Endothelial cell of hepatic sinusoid (primary cell): Measurements from ENCODE around the gene SLC8A2.
"Not testable (repeated sequence)": the region's sequence is repeated elsewhere in the genome, so short reads cannot be mapped to it uniquely, and the experiment has no call there.

Experiments used
- in situ Hi-C: cut with HindIII; loops from 2 replicates; pipeline ENCODE4 v1.10.0; 2017; ENCODE audit warnings: low sequenced_read_pairs

The SLC8A2 gene

GRCh38 chr19:47415953-47416642 is 55.6 kb downstream of the SLC8A2 start:
- in situ Hi-C loops: no loop called here

DNA sequence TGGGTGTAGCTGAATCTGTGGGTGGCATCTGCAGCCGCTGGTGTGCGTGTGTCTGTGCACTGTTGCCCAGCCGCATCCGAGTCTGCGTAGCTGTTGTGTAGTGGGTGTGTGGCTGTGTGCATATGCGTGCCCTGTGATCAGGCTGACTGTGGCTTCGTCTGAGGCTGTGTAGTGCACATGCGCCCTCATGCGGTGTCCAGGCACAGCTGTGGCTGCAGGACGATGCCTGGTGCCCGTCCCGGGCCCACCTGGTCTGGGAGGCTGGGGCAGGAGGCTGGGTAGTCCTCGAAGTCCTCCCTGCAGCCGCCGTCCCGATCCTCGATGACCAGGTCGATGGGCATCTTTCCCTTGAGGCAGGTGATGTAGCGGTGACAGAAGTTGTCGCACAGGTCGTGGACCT is 57.2 kb downstream of the SLC8A2 start:
- in situ Hi-C loops: no loop called here

DNA sequence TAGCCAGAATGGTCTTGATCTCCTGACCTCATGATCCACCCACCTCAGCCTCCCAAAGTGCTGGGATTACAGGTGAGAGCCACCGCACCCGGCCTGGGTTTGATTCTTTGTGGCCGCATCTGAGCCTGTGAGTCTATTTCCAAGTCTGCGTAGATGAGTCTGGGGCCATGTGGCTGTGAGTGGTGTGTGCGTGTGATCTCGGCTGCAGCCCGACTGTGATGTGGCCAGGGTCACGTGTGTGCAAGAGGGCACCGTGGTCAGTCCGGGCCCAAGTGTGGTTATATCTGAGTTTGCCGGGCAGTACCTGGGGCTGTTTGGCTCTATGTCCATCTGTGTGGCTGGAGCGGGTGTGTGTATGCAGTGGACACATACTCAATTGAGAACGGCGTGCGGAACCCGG is 57.8 kb downstream of the SLC8A2 start:
- in situ Hi-C loops: no loop called here

DNA sequence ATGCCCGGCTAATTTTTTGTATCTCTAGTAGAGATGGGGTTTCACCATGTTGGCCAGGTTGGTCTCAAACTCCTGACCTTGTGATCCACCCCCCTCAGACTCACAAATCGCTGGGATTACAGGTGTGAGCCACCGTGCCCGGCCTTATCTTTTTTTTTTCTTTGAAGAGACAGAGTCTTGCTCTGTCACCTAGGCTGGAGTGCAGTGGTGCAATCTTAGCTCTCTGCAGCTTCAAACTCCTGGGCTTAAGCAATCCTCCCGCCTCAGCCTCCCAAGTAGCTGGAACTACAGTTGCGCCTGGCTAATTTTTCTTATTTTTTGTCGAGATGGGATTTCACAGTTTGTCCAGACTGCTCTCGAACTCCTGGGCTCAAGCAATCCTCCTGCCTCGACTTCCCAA is 60.0 kb downstream of the SLC8A2 start:
- in situ Hi-C loops: not testable (repeated sequence)

- in situ Hi-C loops: no loop called here
These were observed 60.6 kb downstream of the SLC8A2 start for GRCh38 chr19:47411101-47411500.

GRCh38 chr19:47408156-47408938 is 63.3 kb downstream of the SLC8A2 start:
- in situ Hi-C loops: no loop called here

DNA sequence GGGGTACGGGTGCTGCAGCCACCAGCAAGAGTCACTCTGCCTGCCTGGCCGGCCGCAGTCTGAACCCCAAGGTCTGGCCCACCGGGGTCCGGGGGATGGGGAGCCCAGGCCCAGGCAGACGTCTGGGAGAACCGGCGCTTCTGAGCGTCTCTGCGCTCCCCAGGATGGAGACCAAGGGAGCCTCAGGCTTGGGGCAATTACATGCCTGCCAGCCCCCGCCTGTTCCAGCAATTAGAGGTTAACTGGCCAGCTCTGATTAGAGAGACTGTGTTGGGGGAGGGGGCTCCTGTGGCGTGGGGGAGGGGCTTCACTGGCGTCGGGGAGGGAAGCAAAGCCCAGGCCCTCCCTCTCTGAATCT is 64.3 kb downstream of the SLC8A2 start:
- in situ Hi-C loops: no loop called here

GRCh38 chr19:47406711-47407416 is 64.8 kb downstream of the SLC8A2 start:
- in situ Hi-C loops: no loop called here

- in situ Hi-C loops: no loop called here
These were observed 65.8 kb downstream of the SLC8A2 start for GRCh38 chr19:47405854-47406417.

- in situ Hi-C loops: no loop called here
These were observed 66.5 kb downstream of the SLC8A2 start for GRCh38 chr19:47405197-47405550.

GRCh38 chr19:47404334-47405196 is 67.1 kb downstream of the SLC8A2 start:
- in situ Hi-C loops: no loop called here

GRCh38 chr19:47402504-47402903 is 69.2 kb downstream of the SLC8A2 start:
- in situ Hi-C loops: no loop called here

- in situ Hi-C loops: no loop called here
These were observed 72.7 kb downstream of the SLC8A2 start for GRCh38 chr19:47398707-47399597.

GRCh38 chr19:47391510-47392223 is 80.0 kb downstream of the SLC8A2 start:
- in situ Hi-C loops: no loop called here

DNA sequence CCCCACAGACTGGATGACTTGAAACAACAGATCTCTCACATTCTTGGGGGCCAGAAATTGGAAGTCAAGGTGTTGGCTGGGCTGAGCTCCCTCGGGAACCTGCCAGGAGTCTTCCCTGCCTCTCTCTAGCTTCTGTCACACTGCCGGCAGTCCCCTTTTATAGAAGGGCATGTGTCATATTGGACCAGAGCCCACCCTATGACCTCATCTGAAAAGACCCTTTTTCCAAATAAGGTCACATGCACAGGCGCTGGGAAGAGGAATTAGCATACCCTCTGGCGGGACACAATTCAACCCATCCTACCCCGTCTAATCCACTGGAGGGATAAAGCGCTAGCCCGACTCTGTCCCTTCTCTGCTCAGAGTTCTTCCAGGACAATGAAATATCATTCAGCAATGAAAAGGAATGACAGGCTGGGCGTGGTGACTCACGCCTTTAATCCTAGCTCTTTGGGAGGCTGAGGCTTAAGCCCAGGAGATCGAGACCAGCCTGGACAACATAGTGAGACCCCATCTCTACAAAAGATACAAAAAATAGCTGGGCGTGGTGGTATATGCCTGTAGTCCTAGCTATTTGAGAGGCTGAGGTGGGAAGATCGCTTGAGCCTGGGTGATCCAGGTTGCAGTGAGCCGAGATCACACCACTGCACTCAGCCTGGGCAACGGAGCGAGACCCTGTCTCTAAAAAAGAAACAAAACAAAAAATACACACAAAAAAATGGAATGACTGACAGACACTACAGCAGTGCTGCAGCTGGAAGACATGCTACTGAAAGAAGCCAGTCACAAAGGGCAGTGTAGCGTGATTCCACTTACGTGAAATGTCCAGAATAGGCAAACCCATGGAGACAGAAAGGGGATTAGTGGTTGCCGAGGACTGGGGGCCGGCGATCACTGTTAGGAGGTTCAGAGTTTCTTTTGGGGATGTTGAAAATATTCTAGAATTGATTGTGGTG is 80.9 kb downstream of the SLC8A2 start:
- in situ Hi-C loops: no loop called here

DNA sequence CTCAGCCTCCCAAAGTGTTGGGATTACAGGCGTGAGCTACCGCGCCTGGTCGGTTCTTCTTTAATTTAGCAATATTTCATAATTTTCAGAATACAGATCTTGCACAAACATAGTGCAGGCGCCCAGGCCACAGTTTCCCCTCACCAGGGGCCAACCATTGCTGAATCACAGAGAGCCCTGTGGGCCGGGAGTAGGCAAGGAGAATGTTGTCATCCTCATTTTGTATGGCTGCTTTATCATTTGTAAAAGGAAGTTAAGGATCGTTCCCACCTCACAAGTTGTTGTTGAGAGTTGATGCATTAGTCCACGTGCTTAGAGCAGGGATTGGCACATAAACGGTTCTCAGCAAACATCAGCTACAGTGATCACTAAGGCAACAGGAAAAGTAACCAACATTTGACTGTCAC is 82.5 kb downstream of the SLC8A2 start:
- in situ Hi-C loops: no loop called here

- in situ Hi-C loops: not testable (repeated sequence)
These were observed 83.0 kb downstream of the SLC8A2 start for GRCh38 chr19:47388721-47389120.

DNA sequence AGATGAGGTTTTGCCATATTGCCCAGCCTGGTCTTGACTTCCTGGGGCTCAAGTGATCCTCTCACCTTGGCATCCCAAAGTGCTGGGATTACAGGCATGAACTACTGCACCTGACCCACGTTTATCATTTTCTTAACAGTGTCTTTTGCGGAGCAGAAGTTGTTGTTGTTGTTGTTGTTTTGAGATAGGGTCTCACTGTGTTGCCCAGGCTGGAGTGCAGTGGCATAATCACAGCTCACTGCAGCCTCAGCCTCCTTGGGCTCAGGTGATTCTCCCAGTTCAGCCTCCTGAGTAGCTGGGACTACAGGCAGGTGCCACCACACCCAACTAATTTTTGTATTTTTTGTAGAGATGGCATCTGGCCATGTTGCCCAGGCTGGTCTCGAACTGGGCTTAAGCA is 84.1 kb downstream of the SLC8A2 start:
- in situ Hi-C loops: not testable (repeated sequence)
